Measurements from ENCODE around the gene HEXIM2. TPM values are rescaled to one million over a fixed set of nuclear protein-coding genes. Genes with fewer than 3 reads are reported as not detected.

The HEXIM2 gene
- total RNA-seq, 2 experiments from 2014 or later: 4.1 to 4.2 TPM

- no peak for ATAC-seq
- Mint-ChIP-seq H3K4me1 (ENCODE audit: low read depth) (peaks cover 6% of the 10 kb centered on the region), H3K9me3 (no peaks in the 10 kb centered on the region), H3K4me3 (no peak overlapping the region), H3K27ac (no peak overlapping the region), H3K27me3 (no peaks in the 10 kb centered on the region), H3K36me3 (ENCODE audit: low read depth) (no peaks in the 10 kb centered on the region)
- CTCF ChIA-PET: interaction anchor here (1.4 to 3.1 kb wide), 3 partner anchors 11 to 42 kb away, joined by 3 to 19 read pairs (median 6); partner anchors contain the start of gene ACBD4
- TF ChIP-seq CTCF (IDR thresholded peaks at IDR 0.05): no peak
- POLR2A ChIA-PET: interaction anchor here (0.6 kb wide), 1 partner anchor 17 kb away, joined by 3 read pairs; no protein-coding TSS in a partner anchor
- no peak for DNase-seq
- intact Hi-C loops (cut with micrococcal nuclease): no loop called here
Measured at GRCh38 chr17:45177563-45177962, 15.9 kb downstream of the HEXIM2 start.

GRCh38 chr17:45184144-45184543, 22.5 kb downstream of the HEXIM2 start:
- no peaks in the 10 kb centered on the region for H3K27me3 Mint-ChIP-seq
- intact Hi-C loops (cut with micrococcal nuclease): no loop called here
- CTCF ChIA-PET: interaction anchor here (1.9 to 5.3 kb wide), 3 partner anchors 14 to 49 kb away, joined by 8 to 36 read pairs (median 13); partner anchors contain the start of gene ACBD4
- DNase-seq (no peak), ATAC-seq (no peak)
- no peak for TF ChIP-seq CTCF (IDR thresholded peaks at IDR 0.05)
- H3K4me3 Mint-ChIP-seq: no peak overlapping the region
- no peak overlapping the region for H3K27ac Mint-ChIP-seq
- H3K36me3 Mint-ChIP-seq (ENCODE audit: low read depth): no peaks in the 10 kb centered on the region
- POLR2A ChIA-PET: interaction anchor here (0.6 kb wide), 1 partner anchor 61 kb away, joined by 4 read pairs; no protein-coding TSS in a partner anchor
- H3K9me3 Mint-ChIP-seq: no peaks in the 10 kb centered on the region
- H3K4me1 Mint-ChIP-seq (ENCODE audit: low read depth): no peaks in the 10 kb centered on the region

GRCh38 chr17:45186801-45187354, 25.2 kb downstream of the HEXIM2 start:
- Mint-ChIP-seq H3K4me1 (ENCODE audit: low read depth) (no peaks in the 10 kb centered on the region), H3K9me3 (no peaks in the 10 kb centered on the region), H3K4me3 (no peak overlapping the region), H3K36me3 (ENCODE audit: low read depth) (no peaks in the 10 kb centered on the region), H3K27ac (no peak overlapping the region), H3K27me3 (no peaks in the 10 kb centered on the region)
- no peak for TF ChIP-seq CTCF (IDR thresholded peaks at IDR 0.05)
- ATAC-seq (no peak), DNase-seq (no peak)
- intact Hi-C loops (cut with micrococcal nuclease): no loop called here
- ChIA-PET POLR2A (no interaction called here), CTCF (interaction anchor here (2.4 kb wide), 1 partner anchor 11 kb away, joined by 13 read pairs; no protein-coding TSS in a partner anchor)

GRCh38 chr17:45189009-45189408, 27.3 kb downstream of the HEXIM2 start:
- CTCF ChIA-PET: interaction anchor here (2.0 to 4.2 kb wide), 2 partner anchors 9 to 54 kb away, joined by 15 to 35 read pairs; partner anchors contain the start of gene ACBD4
- no peak for DNase-seq

More at GRCh38 chr17:45189009-45189408, 27.3 kb downstream of the HEXIM2 start:
- H3K27me3 Mint-ChIP-seq: no peaks in the 10 kb centered on the region
- no peak overlapping the region for H3K4me3 Mint-ChIP-seq
- H3K4me1 Mint-ChIP-seq (ENCODE audit: low read depth): no peaks in the 10 kb centered on the region
- H3K27ac Mint-ChIP-seq: no peak overlapping the region
- POLR2A ChIA-PET: interaction anchor here (1.2 kb wide), 1 partner anchor 28 kb away, joined by 3 read pairs; no protein-coding TSS in a partner anchor
- no peak for ATAC-seq
- H3K9me3 Mint-ChIP-seq: no peaks in the 10 kb centered on the region
- no peak for TF ChIP-seq CTCF (IDR thresholded peaks at IDR 0.05)
- intact Hi-C loops (cut with micrococcal nuclease): no loop called here
- H3K36me3 Mint-ChIP-seq (ENCODE audit: low read depth): no peaks in the 10 kb centered on the region

All from activated CD8-positive, alpha-beta T cell treated with anti-CD3 and anti-CD28 coated beads for 36 hours (primary cell).